ENCODE measurements around the gene SCUBE3.

SCUBE3 gene

DNA sequence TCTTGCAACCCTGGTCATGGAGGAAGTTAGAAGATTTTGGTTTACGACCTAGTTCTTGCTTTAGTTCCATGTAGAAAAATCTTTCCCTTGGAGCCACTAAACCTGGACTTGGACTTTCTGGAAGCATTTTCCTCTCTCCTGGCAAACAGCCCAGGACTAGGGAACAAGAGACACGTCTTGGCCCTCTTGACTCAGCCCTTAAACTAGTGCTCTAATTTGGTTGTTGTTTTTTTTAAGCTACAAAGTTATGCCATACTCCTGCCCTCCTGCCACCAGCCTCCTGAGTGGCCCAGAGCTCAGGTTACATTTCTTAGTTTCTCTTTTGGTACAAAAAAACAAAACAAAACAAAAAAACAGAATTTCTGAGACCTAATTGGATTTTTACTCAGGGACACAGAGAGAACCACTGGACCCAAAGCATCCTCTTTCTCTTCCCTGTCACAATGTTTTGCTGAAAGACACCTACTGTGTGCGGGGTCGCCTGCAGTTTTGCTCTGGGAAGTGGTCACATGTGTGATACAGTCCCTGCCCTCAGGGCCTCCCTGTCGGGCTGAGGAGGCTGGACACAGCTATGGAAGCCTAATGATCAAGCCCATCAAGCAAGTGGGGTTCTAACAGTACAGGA lies 32.3 kb upstream of the SCUBE3 start:
- Histone ChIP-seq H4K20me1 (ENCODE audit: insufficient read depth, low read length) (no peaks in the 10 kb centered on the region), H3K27me3 (ENCODE audit: insufficient read depth, low read length) (no peaks in the 10 kb centered on the region), H3K4me3 (ENCODE audit: low read depth, low read length, poor library complexity, severe bottlenecking) (no peak overlapping the region), H3K9me2 (ENCODE audit: low read depth, low read length) (no peaks in the 10 kb centered on the region), H3K27ac (ENCODE audit: low read depth, low read length, poor library complexity, severe bottlenecking) (no peak overlapping the region), H3K79me2 (ENCODE audit: insufficient read depth, low read length) (no peaks in the 10 kb centered on the region), H2AFZ (ENCODE audit: low read length) (no peak overlapping the region), H3K4me1 (ENCODE audit: insufficient read depth, low read length, severe bottlenecking) (no peaks in the 10 kb centered on the region), H3K9me3 (ENCODE audit: low read length) (no peaks in the 10 kb centered on the region), H3K36me3 (ENCODE audit: insufficient read depth, low read length) (no peaks in the 10 kb centered on the region), H3K4me2 (ENCODE audit: low read length) (no peak overlapping the region), H3F3A (ENCODE audit: insufficient read depth, low read length) (no peaks in the 10 kb centered on the region), H3K9ac (ENCODE audit: low read length) (no peak overlapping the region)
- no peak for TF ChIP-seq EZH2 (IDR thresholded peaks at IDR 0.05; ENCODE audit: borderline replicate concordance, low read length)
- TF ChIP-seq, protein P1, sequence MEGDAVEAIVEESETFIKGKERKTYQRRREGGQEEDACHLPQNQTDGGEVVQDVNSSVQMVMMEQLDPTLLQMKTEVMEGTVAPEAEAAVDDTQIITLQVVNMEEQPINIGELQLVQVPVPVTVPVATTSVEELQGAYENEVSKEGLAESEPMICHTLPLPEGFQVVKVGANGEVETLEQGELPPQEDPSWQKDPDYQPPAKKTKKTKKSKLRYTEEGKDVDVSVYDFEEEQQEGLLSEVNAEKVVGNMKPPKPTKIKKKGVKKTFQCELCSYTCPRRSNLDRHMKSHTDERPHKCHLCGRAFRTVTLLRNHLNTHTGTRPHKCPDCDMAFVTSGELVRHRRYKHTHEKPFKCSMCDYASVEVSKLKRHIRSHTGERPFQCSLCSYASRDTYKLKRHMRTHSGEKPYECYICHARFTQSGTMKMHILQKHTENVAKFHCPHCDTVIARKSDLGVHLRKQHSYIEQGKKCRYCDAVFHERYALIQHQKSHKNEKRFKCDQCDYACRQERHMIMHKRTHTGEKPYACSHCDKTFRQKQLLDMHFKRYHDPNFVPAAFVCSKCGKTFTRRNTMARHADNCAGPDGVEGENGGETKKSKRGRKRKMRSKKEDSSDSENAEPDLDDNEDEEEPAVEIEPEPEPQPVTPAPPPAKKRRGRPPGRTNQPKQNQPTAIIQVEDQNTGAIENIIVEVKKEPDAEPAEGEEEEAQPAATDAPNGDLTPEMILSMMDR (IDR thresholded peaks at IDR 0.05; ENCODE audit: low read length): no peak

DNA sequence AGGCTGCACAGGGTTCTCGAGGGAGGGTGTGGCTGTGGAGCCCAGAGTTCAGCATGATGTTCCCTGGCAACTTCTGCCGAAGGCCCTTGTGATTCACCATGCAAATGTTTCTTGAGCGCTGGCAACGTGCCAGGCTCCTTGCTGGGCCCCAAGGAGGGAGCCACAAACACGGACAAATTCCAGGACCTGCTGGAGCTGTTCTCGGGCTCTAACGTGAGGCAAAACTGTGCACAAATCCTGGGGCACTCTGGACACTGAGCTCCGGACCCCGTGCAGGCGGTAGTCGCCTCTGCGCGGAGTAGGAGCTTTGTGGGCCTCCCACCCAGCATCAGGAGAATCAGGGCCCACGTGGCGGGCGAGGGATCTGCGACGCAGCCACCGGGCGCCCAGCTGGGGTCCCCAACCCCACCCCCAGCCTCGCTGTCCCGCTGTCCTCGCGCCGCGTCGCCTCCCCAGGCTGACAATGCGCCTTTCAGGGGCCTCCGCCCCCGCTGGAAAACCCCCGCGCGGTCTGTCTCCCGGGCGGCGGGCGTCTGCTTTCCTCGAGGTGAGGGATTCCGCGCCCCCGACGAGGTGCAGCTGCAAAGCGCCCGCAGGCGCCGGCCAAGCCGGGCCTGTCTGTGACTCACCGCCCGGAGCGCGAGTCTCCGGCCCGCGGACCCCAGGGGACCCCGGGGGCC lies 31.7 kb upstream of the SCUBE3 start:
- Histone ChIP-seq H3K27me3 (ENCODE audit: insufficient read depth, low read length) (no peaks in the 10 kb centered on the region), H4K20me1 (ENCODE audit: insufficient read depth, low read length) (no peaks in the 10 kb centered on the region), H3K79me2 (ENCODE audit: insufficient read depth, low read length) (no peaks in the 10 kb centered on the region), H3K9me3 (ENCODE audit: low read length) (no peaks in the 10 kb centered on the region), H3K27ac (ENCODE audit: low read depth, low read length, poor library complexity, severe bottlenecking) (no peak overlapping the region), H3K4me3 (ENCODE audit: low read depth, low read length, poor library complexity, severe bottlenecking) (no peak overlapping the region), H3K9ac (ENCODE audit: low read length) (no peak overlapping the region), H2AFZ (ENCODE audit: low read length) (no peak overlapping the region), H3F3A (ENCODE audit: insufficient read depth, low read length) (no peaks in the 10 kb centered on the region), H3K4me1 (ENCODE audit: insufficient read depth, low read length, severe bottlenecking) (no peaks in the 10 kb centered on the region), H3K4me2 (ENCODE audit: low read length) (no peak overlapping the region), H3K36me3 (ENCODE audit: insufficient read depth, low read length) (no peaks in the 10 kb centered on the region), H3K9me2 (ENCODE audit: low read depth, low read length) (no peaks in the 10 kb centered on the region)
- TF ChIP-seq EZH2 (IDR thresholded peaks at IDR 0.05; ENCODE audit: borderline replicate concordance, low read length): no peak
- TF ChIP-seq, protein P1 (IDR thresholded peaks at IDR 0.05; ENCODE audit: low read length): no peak

DNA sequence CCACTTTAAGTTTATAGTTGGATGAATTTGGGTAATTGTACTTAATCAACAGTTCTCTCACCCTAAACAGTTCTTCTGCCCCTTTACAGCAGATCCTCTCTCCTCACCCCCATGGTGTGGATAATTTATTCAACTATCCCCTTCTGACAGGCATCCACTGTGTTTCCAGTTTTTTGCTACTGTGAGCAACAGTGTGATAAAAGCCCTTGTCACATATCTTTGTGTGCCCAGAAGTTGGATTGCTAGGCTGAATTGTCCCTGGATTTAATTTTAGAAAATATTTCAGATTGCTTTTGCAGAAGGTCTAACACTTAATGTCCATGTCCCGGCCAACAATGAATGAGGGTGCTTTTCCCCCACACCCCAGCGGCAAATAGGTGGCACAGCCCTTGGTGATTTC lies 30.5 kb upstream of the SCUBE3 start:
- no peaks in the 10 kb centered on the region for H3F3A ChIP-seq (ENCODE audit: insufficient read depth, low read length)
- no peaks in the 10 kb centered on the region for H3K79me2 ChIP-seq (ENCODE audit: insufficient read depth, low read length)
- H4K20me1 ChIP-seq (ENCODE audit: insufficient read depth, low read length): no peaks in the 10 kb centered on the region
- H3K9ac ChIP-seq (ENCODE audit: low read length): no peak overlapping the region
- H3K9me3 ChIP-seq (ENCODE audit: low read length): no peaks in the 10 kb centered on the region
- H3K27ac ChIP-seq (ENCODE audit: low read depth, low read length, poor library complexity, severe bottlenecking): no peak overlapping the region
- H3K4me3 ChIP-seq (ENCODE audit: low read depth, low read length, poor library complexity, severe bottlenecking): no peak overlapping the region
- no peaks in the 10 kb centered on the region for H3K9me2 ChIP-seq (ENCODE audit: low read depth, low read length)
- H3K4me2 ChIP-seq (ENCODE audit: low read length): no peak overlapping the region
- H3K4me1 ChIP-seq (ENCODE audit: insufficient read depth, low read length, severe bottlenecking): no peaks in the 10 kb centered on the region
- no peaks in the 10 kb centered on the region for H3K27me3 ChIP-seq (ENCODE audit: insufficient read depth, low read length)
- no peaks in the 10 kb centered on the region for H3K36me3 ChIP-seq (ENCODE audit: insufficient read depth, low read length)
- no peak for TF ChIP-seq EZH2 (IDR thresholded peaks at IDR 0.05; ENCODE audit: borderline replicate concordance, low read length)
- TF ChIP-seq, protein P1 (IDR thresholded peaks at IDR 0.05; ENCODE audit: low read length): no peak
- no peak overlapping the region for H2AFZ ChIP-seq (ENCODE audit: low read length)
